ENCODE measurements around the gene MBOAT7.
"Not testable (repeated sequence)": the region's sequence is repeated elsewhere in the genome, so short reads cannot be mapped to it uniquely, and the experiment has no call there.

The MBOAT7 gene

GRCh38 chr19:54188215-54188871 is 1.0 kb downstream of the MBOAT7 start:
- DNase-seq: no peak
- Mint-ChIP-seq H3K27me3 (ENCODE audit: low read depth, poor library complexity) (peaks cover 5% of the 10 kb centered on the region), H3K36me3 (ENCODE audit: low read depth) (peaks cover 30% of the 10 kb centered on the region), H3K4me3 (peak overlapping the region; percentile 93), H3K4me1 (peaks cover 38% of the 10 kb centered on the region), H3K9me3 (no peaks in the 10 kb centered on the region), H3K27ac (peak overlapping the region; percentile 93)
- TF ChIP-seq, protein P1, sequence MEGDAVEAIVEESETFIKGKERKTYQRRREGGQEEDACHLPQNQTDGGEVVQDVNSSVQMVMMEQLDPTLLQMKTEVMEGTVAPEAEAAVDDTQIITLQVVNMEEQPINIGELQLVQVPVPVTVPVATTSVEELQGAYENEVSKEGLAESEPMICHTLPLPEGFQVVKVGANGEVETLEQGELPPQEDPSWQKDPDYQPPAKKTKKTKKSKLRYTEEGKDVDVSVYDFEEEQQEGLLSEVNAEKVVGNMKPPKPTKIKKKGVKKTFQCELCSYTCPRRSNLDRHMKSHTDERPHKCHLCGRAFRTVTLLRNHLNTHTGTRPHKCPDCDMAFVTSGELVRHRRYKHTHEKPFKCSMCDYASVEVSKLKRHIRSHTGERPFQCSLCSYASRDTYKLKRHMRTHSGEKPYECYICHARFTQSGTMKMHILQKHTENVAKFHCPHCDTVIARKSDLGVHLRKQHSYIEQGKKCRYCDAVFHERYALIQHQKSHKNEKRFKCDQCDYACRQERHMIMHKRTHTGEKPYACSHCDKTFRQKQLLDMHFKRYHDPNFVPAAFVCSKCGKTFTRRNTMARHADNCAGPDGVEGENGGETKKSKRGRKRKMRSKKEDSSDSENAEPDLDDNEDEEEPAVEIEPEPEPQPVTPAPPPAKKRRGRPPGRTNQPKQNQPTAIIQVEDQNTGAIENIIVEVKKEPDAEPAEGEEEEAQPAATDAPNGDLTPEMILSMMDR (IDR thresholded peaks at IDR 0.05): no peak

DNA sequence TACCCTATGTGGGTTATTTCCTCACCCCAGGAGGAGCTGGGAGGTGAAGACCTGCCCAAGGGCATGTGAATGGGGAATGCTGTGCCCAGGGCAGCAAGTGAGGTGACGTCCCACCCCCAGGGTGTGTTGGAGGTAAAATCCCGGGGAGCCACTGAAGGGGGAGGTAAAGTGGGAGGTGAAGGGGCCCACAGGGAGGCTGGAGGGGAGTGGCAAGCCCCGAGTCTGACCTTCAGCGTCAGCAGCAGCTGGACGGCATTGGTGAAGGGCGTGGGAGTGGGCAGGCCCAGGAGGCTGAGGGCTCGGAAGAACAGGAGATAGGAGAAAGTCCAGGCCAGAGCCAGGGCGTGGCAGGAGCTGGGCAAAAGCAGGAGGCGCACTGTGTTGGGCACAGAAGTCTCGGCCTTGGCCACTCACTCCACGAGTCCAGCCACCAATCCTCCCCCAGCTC is 2.4 kb downstream of the MBOAT7 start:
- peaks cover 5% of the 10 kb centered on the region for H3K27me3 Mint-ChIP-seq (ENCODE audit: low read depth, poor library complexity)
- peaks cover 24% of the 10 kb centered on the region for H3K4me1 Mint-ChIP-seq
- no peak overlapping the region for H3K27ac Mint-ChIP-seq
- no peak for DNase-seq
- H3K36me3 Mint-ChIP-seq (ENCODE audit: low read depth): peaks cover 29% of the 10 kb centered on the region
- peak overlapping the region; percentile 93 for H3K4me3 Mint-ChIP-seq
- TF ChIP-seq, protein P1 (IDR thresholded peaks at IDR 0.05): no peak
- no peaks in the 10 kb centered on the region for H3K9me3 Mint-ChIP-seq

DNA sequence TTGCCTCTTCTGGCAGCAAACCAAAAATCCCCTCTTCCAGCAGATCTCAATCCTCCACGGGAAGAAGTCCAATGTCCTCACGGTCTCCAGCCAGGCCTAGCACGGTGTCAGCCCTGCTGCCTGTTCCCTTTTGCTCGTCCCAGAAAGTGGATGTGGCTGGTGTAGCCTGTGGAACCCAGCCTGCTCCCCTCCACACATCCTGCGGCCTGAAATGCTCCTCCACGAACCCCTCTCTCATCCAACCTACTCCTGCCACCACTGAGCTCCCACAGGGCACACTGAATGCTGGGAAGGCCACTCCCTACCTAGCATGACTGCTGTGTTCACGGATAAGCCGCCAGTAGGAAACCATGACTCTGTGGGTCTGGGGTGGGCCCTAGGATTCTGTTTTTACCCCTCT is 3.0 kb downstream of the MBOAT7 start:
- H3K27me3 Mint-ChIP-seq (ENCODE audit: low read depth, poor library complexity): peaks cover 2% of the 10 kb centered on the region
- H3K4me3 Mint-ChIP-seq: peak overlapping the region; percentile 93
- peaks cover 32% of the 10 kb centered on the region for H3K36me3 Mint-ChIP-seq (ENCODE audit: low read depth)
- peaks cover 18% of the 10 kb centered on the region for H3K4me1 Mint-ChIP-seq
- no peak for DNase-seq
- no peaks in the 10 kb centered on the region for H3K9me3 Mint-ChIP-seq
- TF ChIP-seq, protein P1 (IDR thresholded peaks at IDR 0.05): no peak
- peak overlapping the region; percentile 25 for H3K27ac Mint-ChIP-seq

DNA sequence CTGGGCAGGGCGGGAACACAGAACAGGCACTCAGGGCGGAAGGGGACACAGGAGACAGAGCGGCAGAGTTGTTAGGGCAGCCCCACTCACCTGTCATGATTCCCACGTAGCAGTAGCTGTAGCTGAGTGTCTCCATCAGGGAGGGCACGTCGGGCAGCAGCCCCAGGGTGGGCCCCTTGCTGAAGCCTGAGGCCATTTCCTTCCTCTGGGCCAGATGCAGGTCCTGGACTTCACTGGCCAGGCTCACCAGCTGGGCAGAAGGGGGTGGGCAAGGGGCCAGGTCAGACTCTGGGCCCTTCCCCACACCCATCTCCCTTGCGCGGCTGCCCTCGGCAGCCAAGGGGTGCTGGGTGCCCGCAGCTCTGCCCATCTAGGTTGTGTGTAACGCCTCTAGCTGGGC is 5.9 kb downstream of the MBOAT7 start:
- Mint-ChIP-seq H3K27ac (no peak overlapping the region), H3K4me3 (no peak overlapping the region), H3K9me3 (no peaks in the 10 kb centered on the region), H3K4me1 (peaks cover 30% of the 10 kb centered on the region), H3K36me3 (ENCODE audit: low read depth) (peaks cover 34% of the 10 kb centered on the region), H3K27me3 (ENCODE audit: low read depth, poor library complexity) (no peaks in the 10 kb centered on the region)
- no peak for DNase-seq
- TF ChIP-seq, protein P1 (IDR thresholded peaks at IDR 0.05): no peak

DNA sequence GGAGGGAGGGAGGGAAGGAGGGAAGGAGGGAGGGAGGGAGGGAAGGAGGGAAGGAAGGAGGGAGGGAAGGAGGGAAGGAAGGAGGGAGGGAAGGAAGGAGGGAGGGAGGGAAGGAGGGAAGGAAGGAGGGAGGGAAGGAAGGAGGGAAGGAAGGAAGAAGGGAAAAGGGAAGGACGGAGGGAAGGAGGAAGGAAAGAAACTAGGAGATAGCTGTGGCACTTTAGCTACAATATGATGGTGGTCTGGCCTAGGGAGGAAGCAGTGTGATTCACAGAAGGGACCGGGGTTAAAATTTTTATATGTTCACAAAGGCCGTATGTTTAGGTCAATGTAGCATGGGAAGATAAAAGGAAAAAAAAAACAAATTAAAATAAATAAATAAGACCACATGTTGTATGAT is 7.5 kb downstream of the MBOAT7 start:
- not testable (repeated sequence) for DNase-seq; H3K27ac Mint-ChIP-seq; H3K4me3 Mint-ChIP-seq; H3K9me3 Mint-ChIP-seq; H3K27me3 Mint-ChIP-seq (ENCODE audit: low read depth, poor library complexity)
- peaks cover 21% of the 10 kb centered on the region for H3K4me1 Mint-ChIP-seq
- H3K36me3 Mint-ChIP-seq (ENCODE audit: low read depth): peaks cover 37% of the 10 kb centered on the region

DNA sequence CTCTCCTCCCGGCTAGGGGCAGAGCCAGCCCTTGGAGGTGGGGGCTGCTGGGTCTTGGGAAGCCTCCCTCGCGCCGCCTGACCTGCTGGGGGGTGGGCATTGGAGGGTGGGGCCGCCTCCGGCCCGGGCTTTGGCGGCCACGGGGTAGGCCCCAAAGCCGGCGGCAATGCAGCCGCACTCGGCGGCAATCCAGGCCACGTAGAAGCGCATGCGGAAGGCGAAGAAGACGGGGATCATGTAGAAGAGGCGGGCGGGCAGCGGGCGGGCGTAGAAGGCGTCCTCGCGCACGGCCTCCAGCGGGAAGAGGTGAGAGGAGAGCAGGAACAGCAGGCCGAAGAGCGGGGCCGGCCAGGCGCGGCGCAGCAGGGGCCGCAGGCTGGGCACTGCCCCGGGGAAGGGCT is 8.7 kb downstream of the MBOAT7 start:
- Mint-ChIP-seq H3K36me3 (ENCODE audit: low read depth) (peaks cover 34% of the 10 kb centered on the region), H3K27me3 (ENCODE audit: low read depth, poor library complexity) (no peaks in the 10 kb centered on the region), H3K4me3 (no peak overlapping the region), H3K4me1 (peaks cover 17% of the 10 kb centered on the region), H3K9me3 (no peaks in the 10 kb centered on the region), H3K27ac (no peak overlapping the region)
- TF ChIP-seq, protein P1 (IDR thresholded peaks at IDR 0.05): no peak
- DNase-seq: no peak
